Lower lobe of right lung (tissue), 2 donors: ENCODE data around the gene CLCF1. TPM values are rescaled to one million over a fixed set of nuclear protein-coding genes. Genes with fewer than 3 reads are reported as not detected.

Experiments used
- ATAC-seq, 2 donors: fragments of 200-7000 bp; cut with Tn5 transposase; one replicate each; pipeline ENCODE4 v1.9.1; 2020 to 2022; ENCODE audit warnings: mild to moderate bottlenecking in 2 of 2, moderate library complexity in 2 of 2
- DNase-seq: peaks from one replicate; pipeline ENCODE4 v3.0.0-alpha.2; 2020
- H3K27ac ChIP-seq: fragments of 200-600 bp; one replicate; pipeline ENCODE4 v1.8.0; 2022
- H3K27me3 ChIP-seq: fragments of 200-600 bp; one replicate; pipeline ENCODE4 v1.8.0; 2022; ENCODE audit warnings: low read depth
- H3K36me3 ChIP-seq: fragments of 200-600 bp; one replicate; pipeline ENCODE4 v1.8.0; 2022; ENCODE audit warnings: mild to moderate bottlenecking
- H3K4me1 ChIP-seq: fragments of 200-600 bp; one replicate; pipeline ENCODE4 v1.8.0; 2022
- H3K4me3 ChIP-seq: fragments of 200-600 bp; one replicate; pipeline ENCODE4 v1.8.0; 2022; ENCODE audit warnings: mild to moderate bottlenecking
- H3K9me3 ChIP-seq: fragments of 200-600 bp; one replicate; pipeline ENCODE4 v1.8.0; 2022
- CTCF ChIP-seq: fragments of 200-600 bp; IDR thresholded peaks from one replicate; pipeline ENCODE4 v1.8.0; 2022; ENCODE audit warnings: antibody characterized with exemption, mild to moderate bottlenecking
- intact Hi-C: fragments of 100-400 bp; cut with DNase I; formaldehyde crosslinking; loops from one replicate; pipeline ENCODE4 v1.11.0; 2022
- total RNA-seq: library from RNA; stranded (reverse); fragmentation: NEBNext Ultra II Directional; extraction: Animal tissue kit (Norgen Biotek cat#: 25700); gene quantifications from one replicate; pipeline ENCODE4 v1.2.1, GENCODE V29; 2021
- donor health status: DM: no; HTN: yes; CAD: no; lungs with severe emphysema.

CLCF1 gene
- total RNA-seq, 1 donor from 2014 or later, result 3.7 TPM

GRCh38 chr11:67397986-67398660 lies 24.7 kb upstream of the CLCF1 start:
- DNase-seq (no peak), ATAC-seq (no peak)
- intact Hi-C loops, result no loop called here
- peaks cover 55% of the 10 kb centered on the region for H3K36me3 ChIP-seq
- no peak overlapping the region for H3K27ac ChIP-seq
- H3K4me3 ChIP-seq, result no peak overlapping the region
- no peaks in the 10 kb centered on the region for H3K9me3 ChIP-seq
- no peak for TF ChIP-seq CTCF
- peaks cover 44% of the 10 kb centered on the region for H3K4me1 ChIP-seq
- no peaks in the 10 kb centered on the region for H3K27me3 ChIP-seq

- H3K27me3 ChIP-seq, result no peaks in the 10 kb centered on the region
- no peak for TF ChIP-seq CTCF
- H3K36me3 ChIP-seq, result peaks cover 55% of the 10 kb centered on the region
- no peak overlapping the region for H3K4me3 ChIP-seq
- DNase-seq (no peak), ATAC-seq (no peak)
- H3K4me1 ChIP-seq, result peaks cover 41% of the 10 kb centered on the region
- no peak overlapping the region for H3K27ac ChIP-seq
- intact Hi-C loops, result no loop called here
- no peaks in the 10 kb centered on the region for H3K9me3 ChIP-seq
Measured at GRCh38 chr11:67397536-67397935, 24.1 kb upstream of the CLCF1 start.

GRCh38 chr11:67396587-67397389 lies 23.4 kb upstream of the CLCF1 start:
- H3K27ac ChIP-seq, result no peak overlapping the region
- no peaks in the 10 kb centered on the region for H3K9me3 ChIP-seq
- H3K4me1 ChIP-seq, result peaks cover 38% of the 10 kb centered on the region
- no peaks in the 10 kb centered on the region for H3K27me3 ChIP-seq
- TF ChIP-seq CTCF, result no peak
- DNase-seq (no peak), ATAC-seq (no peak)
- peaks cover 55% of the 10 kb centered on the region for H3K36me3 ChIP-seq
- intact Hi-C loops, result no loop called here
- no peak overlapping the region for H3K4me3 ChIP-seq

GRCh38 chr11:67396259-67396581 lies 22.8 kb upstream of the CLCF1 start:
- H3K36me3 ChIP-seq, result peaks cover 55% of the 10 kb centered on the region
- DNase-seq, result no peak
- intact Hi-C loops, result no loop called here
- H3K27ac ChIP-seq, result no peak overlapping the region
- TF ChIP-seq CTCF, result no peak
- H3K4me1 ChIP-seq, result peaks cover 39% of the 10 kb centered on the region
- H3K27me3 ChIP-seq, result no peaks in the 10 kb centered on the region
- no peak overlapping the region for H3K4me3 ChIP-seq
- ATAC-seq, result no peak
- no peaks in the 10 kb centered on the region for H3K9me3 ChIP-seq

- Histone ChIP-seq H3K36me3 (peaks cover 55% of the 10 kb centered on the region), H3K27ac (no peak overlapping the region), H3K4me3 (no peak overlapping the region), H3K27me3 (no peaks in the 10 kb centered on the region), H3K9me3 (no peaks in the 10 kb centered on the region), H3K4me1 (peaks cover 40% of the 10 kb centered on the region)
- DNase-seq (no peak), ATAC-seq (no peak)
- intact Hi-C loops, result no loop called here
- no peak for TF ChIP-seq CTCF
Measured at GRCh38 chr11:67395555-67396258, 22.3 kb upstream of the CLCF1 start.
